Parathyroid adenoma (tissue), 2 donors: ENCODE results near the gene AFF3.

Source experiments
- H2AFZ ChIP-seq: fragments of 300-600 bp; sonication (generic); one replicate; pipeline ENCODE4 v1.7.0; 2017; ENCODE audit warnings: antibody characterized with exemption, mild to moderate bottlenecking
- H3K27ac ChIP-seq: fragments of 300-600 bp; sonication (generic); one replicate; pipeline ENCODE4 v1.7.0; 2017
- H3K27me3 ChIP-seq: fragments of 300-600 bp; sonication (generic); one replicate; pipeline ENCODE4 v1.7.0; 2017; ENCODE audit warnings: low read length; ENCODE audit not compliant: control insufficient read depth, insufficient read depth
- H3K36me3 ChIP-seq: fragments of 300-600 bp; sonication (generic); one replicate; pipeline ENCODE4 v1.7.0; 2017; ENCODE audit warnings: low read length; ENCODE audit not compliant: control insufficient read depth, insufficient read depth
- H3K4me1 ChIP-seq: fragments of 300-600 bp; sonication (generic); one replicate; pipeline ENCODE4 v1.7.0; 2017; ENCODE audit warnings: control low read depth
- H3K4me2 ChIP-seq: fragments of 300-600 bp; sonication (generic); one replicate; pipeline ENCODE4 v1.7.0; 2017; ENCODE audit warnings: low read length
- H3K4me3 ChIP-seq: fragments of 300-600 bp; sonication (generic); one replicate; pipeline ENCODE4 v1.7.0; 2017; ENCODE audit warnings: low read depth, low read length
- H3K79me2 ChIP-seq: fragments of 300-600 bp; sonication (generic); one replicate; pipeline ENCODE4 v1.7.0; 2017; ENCODE audit warnings: control low read depth
- H3K9ac ChIP-seq: fragments of 300-600 bp; sonication (generic); one replicate; pipeline ENCODE4 v1.7.0; 2017; ENCODE audit warnings: mild to moderate bottlenecking
- H3K9me3 ChIP-seq: fragments of 300-600 bp; sonication (generic); one replicate; pipeline ENCODE4 v1.7.0; 2017; ENCODE audit warnings: low read length; ENCODE audit not compliant: control insufficient read depth
- TF ChIP-seq, protein P1 (sequence below): fragments of 300-600 bp; sonication (generic); IDR thresholded peaks from one replicate; pipeline ENCODE4 v1.7.0; 2017; ENCODE audit warnings: antibody characterized with exemption, mild to moderate bottlenecking
- donor health status: primary hyperparathyroidism.

The AFF3 gene

DNA sequence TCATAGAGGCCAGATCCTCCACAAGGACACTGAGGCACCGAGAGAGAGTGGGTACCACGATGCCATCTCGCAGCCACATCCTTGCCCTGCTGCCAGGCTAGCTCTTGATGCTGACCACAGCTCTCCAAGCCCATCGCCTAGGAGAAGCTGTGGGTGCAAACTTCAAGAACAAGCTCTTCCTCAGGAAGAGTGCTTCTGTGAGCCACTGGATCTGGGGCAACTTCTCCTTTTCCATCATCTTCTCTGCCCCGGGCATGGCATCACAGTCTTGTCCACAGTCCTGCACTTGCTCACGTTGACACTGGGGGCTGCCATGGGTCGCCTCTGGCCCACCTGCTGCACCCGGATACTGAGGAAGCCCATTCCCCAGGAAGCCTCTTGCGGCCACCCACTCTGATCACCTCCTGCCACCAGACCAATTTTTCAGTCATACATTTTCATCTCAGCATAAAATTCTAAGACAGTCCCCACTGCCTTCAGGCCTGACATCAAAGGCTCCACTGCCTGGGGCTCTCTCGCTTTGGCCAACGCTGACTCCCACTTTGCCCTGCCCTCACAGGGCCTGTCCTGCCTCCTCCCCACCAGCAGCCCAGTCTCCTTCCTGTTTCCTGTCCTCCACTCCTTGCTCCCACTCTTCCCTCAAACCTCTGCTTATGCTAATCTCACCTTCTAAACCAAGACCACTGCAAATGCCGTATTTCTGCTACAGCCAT is 243.9 kb downstream of the AFF3 start:
- TF ChIP-seq, protein P1, sequence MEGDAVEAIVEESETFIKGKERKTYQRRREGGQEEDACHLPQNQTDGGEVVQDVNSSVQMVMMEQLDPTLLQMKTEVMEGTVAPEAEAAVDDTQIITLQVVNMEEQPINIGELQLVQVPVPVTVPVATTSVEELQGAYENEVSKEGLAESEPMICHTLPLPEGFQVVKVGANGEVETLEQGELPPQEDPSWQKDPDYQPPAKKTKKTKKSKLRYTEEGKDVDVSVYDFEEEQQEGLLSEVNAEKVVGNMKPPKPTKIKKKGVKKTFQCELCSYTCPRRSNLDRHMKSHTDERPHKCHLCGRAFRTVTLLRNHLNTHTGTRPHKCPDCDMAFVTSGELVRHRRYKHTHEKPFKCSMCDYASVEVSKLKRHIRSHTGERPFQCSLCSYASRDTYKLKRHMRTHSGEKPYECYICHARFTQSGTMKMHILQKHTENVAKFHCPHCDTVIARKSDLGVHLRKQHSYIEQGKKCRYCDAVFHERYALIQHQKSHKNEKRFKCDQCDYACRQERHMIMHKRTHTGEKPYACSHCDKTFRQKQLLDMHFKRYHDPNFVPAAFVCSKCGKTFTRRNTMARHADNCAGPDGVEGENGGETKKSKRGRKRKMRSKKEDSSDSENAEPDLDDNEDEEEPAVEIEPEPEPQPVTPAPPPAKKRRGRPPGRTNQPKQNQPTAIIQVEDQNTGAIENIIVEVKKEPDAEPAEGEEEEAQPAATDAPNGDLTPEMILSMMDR: no peak
- H2AFZ ChIP-seq: no peak overlapping the region
- H3K9me3 ChIP-seq: no peaks in the 10 kb centered on the region
- H3K27ac ChIP-seq: no peak overlapping the region
- no peaks in the 10 kb centered on the region for H3K4me1 ChIP-seq
- H3K4me3 ChIP-seq: no peak overlapping the region
- H3K4me2 ChIP-seq: no peak overlapping the region
- no peaks in the 10 kb centered on the region for H3K36me3 ChIP-seq
- no peaks in the 10 kb centered on the region for H3K27me3 ChIP-seq
- no peak overlapping the region for H3K9ac ChIP-seq
- H3K79me2 ChIP-seq: no peaks in the 10 kb centered on the region

DNA sequence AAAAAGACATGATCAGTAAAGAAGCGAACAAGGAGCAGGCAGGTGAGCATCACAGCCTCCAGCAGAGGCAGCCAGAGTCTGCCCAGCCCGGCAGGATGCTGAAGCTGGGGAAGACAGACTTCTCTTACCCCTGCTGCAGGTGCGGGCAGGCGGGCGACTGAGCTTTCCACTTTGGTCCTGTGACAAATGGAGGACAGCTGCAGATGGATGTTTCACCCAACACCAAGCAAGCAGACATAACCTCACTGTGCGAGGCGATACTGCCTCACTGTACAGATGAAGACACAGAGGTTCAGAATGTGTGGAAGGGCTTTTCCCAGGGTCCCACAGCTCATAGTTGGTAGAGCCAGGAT is 251.0 kb downstream of the AFF3 start:
- Histone ChIP-seq H2AFZ (no peak overlapping the region), H3K4me3 (no peak overlapping the region)

DNA sequence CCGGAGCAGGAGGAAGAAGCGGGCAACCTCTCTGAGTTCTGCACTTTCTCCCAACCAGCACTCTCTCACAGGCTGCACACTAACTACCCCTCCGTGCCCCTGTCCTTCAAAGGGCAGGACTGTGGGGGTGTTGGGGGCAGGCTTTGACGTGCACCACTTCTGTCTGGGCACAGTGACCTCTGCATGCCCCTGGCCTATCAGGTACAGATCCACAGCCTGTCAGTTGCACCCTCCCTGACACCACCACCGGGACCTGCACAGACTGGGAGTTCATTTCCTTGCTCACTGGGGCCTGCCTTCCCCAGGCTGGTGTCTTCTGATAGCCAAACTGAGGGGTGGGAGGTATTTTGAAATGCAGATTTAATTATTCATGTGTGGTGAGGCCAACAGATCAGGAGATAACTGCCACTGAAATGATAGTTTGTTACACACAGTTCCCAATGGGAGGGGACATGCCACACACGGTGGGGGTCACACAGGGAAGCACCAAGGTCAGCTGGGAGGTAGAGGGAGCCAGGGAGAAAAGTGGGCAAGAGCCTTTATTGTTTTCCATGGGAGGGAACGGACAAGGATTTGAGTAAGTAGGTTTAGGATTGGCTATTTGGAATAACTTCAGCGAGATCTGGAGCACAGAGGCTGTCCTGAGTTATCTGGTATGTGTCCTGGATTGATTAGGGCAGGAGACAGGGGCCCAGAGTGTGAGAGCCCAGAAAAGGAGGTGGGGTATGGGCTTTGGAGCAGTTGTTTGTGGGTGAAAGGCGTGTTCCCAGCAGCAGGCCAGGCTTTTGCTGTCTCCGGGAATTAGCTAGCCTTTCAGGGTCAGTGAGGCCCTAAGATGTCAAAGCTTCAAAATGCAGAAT is 251.6 kb downstream of the AFF3 start:
- Histone ChIP-seq H3K36me3 (no peaks in the 10 kb centered on the region), H3K27ac (no peak overlapping the region), H3K27me3 (no peaks in the 10 kb centered on the region), H3K9me3 (no peaks in the 10 kb centered on the region), H3K4me2 (no peak overlapping the region), H3K9ac (no peak overlapping the region), H3K4me1 (no peaks in the 10 kb centered on the region), H3K4me3 (no peak overlapping the region), H3K79me2 (no peaks in the 10 kb centered on the region), H2AFZ (no peak overlapping the region)
- TF ChIP-seq, protein P1: no peak

More for the DNA sequence above, 251.0 kb downstream of the AFF3 start:
- Histone ChIP-seq H3K79me2 (no peaks in the 10 kb centered on the region), H3K4me2 (no peak overlapping the region), H3K27ac (no peak overlapping the region), H3K36me3 (no peaks in the 10 kb centered on the region), H3K27me3 (no peaks in the 10 kb centered on the region), H3K9ac (no peak overlapping the region), H3K4me1 (no peaks in the 10 kb centered on the region), H3K9me3 (no peaks in the 10 kb centered on the region)
- TF ChIP-seq, protein P1: no peak

DNA sequence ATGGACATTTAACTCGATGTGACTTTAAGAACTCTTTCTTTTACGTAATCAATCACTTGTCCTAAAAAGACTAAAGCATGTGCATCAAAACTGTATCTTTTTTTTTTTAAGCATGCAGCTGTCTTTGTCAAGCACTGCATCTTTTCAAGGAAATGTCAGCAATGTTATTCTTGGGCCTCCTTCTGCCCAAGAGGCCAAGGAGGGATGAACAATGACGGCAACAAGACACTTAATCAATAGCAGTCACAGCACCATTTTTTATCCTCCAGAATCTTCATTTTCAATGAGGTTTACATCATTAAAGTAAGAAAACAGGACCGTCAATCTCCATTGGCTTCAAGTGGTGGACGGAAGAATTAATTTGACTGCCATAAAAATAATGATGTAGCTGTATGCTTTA is 253.8 kb downstream of the AFF3 start:
- Histone ChIP-seq H3K27me3 (no peaks in the 10 kb centered on the region), H3K79me2 (no peaks in the 10 kb centered on the region), H3K9ac (no peak overlapping the region), H2AFZ (no peak overlapping the region), H3K4me3 (no peak overlapping the region), H3K4me2 (no peak overlapping the region), H3K27ac (no peak overlapping the region), H3K9me3 (no peaks in the 10 kb centered on the region), H3K36me3 (no peaks in the 10 kb centered on the region), H3K4me1 (no peaks in the 10 kb centered on the region)
- TF ChIP-seq, protein P1: no peak
